GM23338 (cell line): Measurements from ENCODE around the gene ACTR6.

ENCODE experiments used
- CREB1 ChIP-seq: fragments of 250-450 bp; sonication (Bioruptor Pico); IDR thresholded peaks from 2 replicates; pipeline ENCODE4 v1.5.0; 2020; ENCODE audit warnings: low read depth, mild to moderate bottlenecking, moderate library complexity
- CTCF ChIP-seq, 2 experiments: fragments of 200-600 bp in 1 of 2; sonication (generic) in 1 of 2; conservative IDR thresholded peaks; 2 replicates each; pipeline versions ENCODE4 v1.5.1 to v1.6.1; 2016 to 2017; ENCODE audit warnings: antibody characterized with exemption in 2 of 2, low read depth in 2 of 2, mild to moderate bottlenecking in 2 of 2, moderate library complexity in 1 of 2
- ETS1 ChIP-seq: IDR thresholded peaks from 2 replicates; pipeline ENCODE4 v1.6.1; 2016; ENCODE audit warnings: antibody characterized with exemption
- EZH2 ChIP-seq: fragments of 200-600 bp; sonication (generic); IDR thresholded peaks from one replicate; pipeline ENCODE4 v1.8.0; 2017; ENCODE audit warnings: antibody characterized with exemption, mild to moderate bottlenecking, low read depth; ENCODE audit not compliant: unreplicated experiment
- EZH2phosphoT487 ChIP-seq: fragments of 200-600 bp; sonication (generic); IDR thresholded peaks from one replicate; pipeline ENCODE4 v1.8.1; 2018; ENCODE audit warnings: antibody characterized with exemption; ENCODE audit not compliant: unreplicated experiment
- JUNB ChIP-seq: IDR thresholded peaks from one replicate; pipeline ENCODE4 v1.6.1; 2016; ENCODE audit warnings: antibody characterized with exemption; ENCODE audit not compliant: unreplicated experiment
- NANOG ChIP-seq: IDR thresholded peaks from 2 replicates; pipeline ENCODE4 v1.6.1; 2016; ENCODE audit warnings: antibody characterized with exemption, borderline replicate concordance
- POLR2AphosphoS5 ChIP-seq: IDR thresholded peaks from 2 replicates; pipeline ENCODE4 v1.6.1; 2016; ENCODE audit warnings: antibody characterized with exemption, low read depth
- REST ChIP-seq: IDR thresholded peaks from one replicate; pipeline ENCODE4 v1.6.1; 2018; ENCODE audit warnings: antibody characterized with exemption; ENCODE audit not compliant: unreplicated experiment
- ZNF114 ChIP-seq: fragments of 250-450 bp; sonication (Bioruptor Pico); IDR thresholded peaks from 2 replicates; pipeline ENCODE4 v1.5.0; 2020; ENCODE audit warnings: mild to moderate bottlenecking, moderate library complexity
- ZNF331 ChIP-seq: fragments of 250-450 bp; sonication (Bioruptor Pico); IDR thresholded peaks from 2 replicates; pipeline ENCODE4 v1.5.0; 2020; ENCODE audit warnings: low read depth, mild to moderate bottlenecking, moderate library complexity

- TF ChIP-seq CTCF (conservative IDR thresholded peaks at IDR 0.05; ENCODE audit: low read depth in 2 of 2) (no peak), EZH2 (no peak), JUNB (no peak), POLR2AphosphoS5 (no peak), EZH2phosphoT487 (no peak), CREB1 (CRISPR knock-in tag) (no peak), NANOG (no peak), REST (no peak), ZNF114 (no peak), ZNF331 (CRISPR knock-in tag) (no peak), ETS1 (no peak)
Measured at GRCh38 chr12:100189636-100190394, 10.8 kb upstream of the ACTR6 start.
